SK-N-SH treated with all-trans-retinoic acid at 6 μM for 48 hours (cell line): ENCODE measurements around the gene SLC35C1.

Source experiments
- ATAC-seq: fragments of 200-7000 bp; cut with Tn5 transposase; 3 replicates; pipeline ENCODE4 v1.9.1; 2020; ENCODE audit warnings: mild to moderate bottlenecking, moderate library complexity
- ARNTL ChIP-seq: fragments of 450-650 bp; formaldehyde crosslinking; IDR thresholded peaks from 2 replicates; pipeline ENCODE4 v1.5.0; 2020; ENCODE audit warnings: low read depth, mild to moderate bottlenecking, moderate library complexity, borderline replicate concordance
- CREB5 ChIP-seq: fragments of 250-450 bp; sonication (Bioruptor Pico); IDR thresholded peaks from 2 replicates; pipeline ENCODE4 v1.5.1; 2020; ENCODE audit warnings: low read depth, mild to moderate bottlenecking, moderate library complexity
- CSRNP3 ChIP-seq: fragments of 250-450 bp; sonication (Bioruptor Pico); IDR thresholded peaks from 2 replicates; pipeline ENCODE4 v1.5.1; 2021; ENCODE audit warnings: mild to moderate bottlenecking, moderate library complexity
- ESRRG ChIP-seq: fragments of 250-450 bp; sonication (Bioruptor Pico); IDR thresholded peaks from 2 replicates; pipeline ENCODE4 v1.6.1; 2021; ENCODE audit warnings: mild to moderate bottlenecking
- GLIS3 ChIP-seq: fragments of 250-450 bp; sonication (Bioruptor Pico); IDR thresholded peaks from 2 replicates; pipeline ENCODE4 v1.5.0; 2020; ENCODE audit warnings: mild to moderate bottlenecking, moderate library complexity
- ISL1 ChIP-seq: fragments of 250-450 bp; sonication (Bioruptor Pico); IDR thresholded peaks from 2 replicates; pipeline ENCODE4 v2.1.2; 2022; ENCODE audit warnings: mild to moderate bottlenecking, moderate library complexity
- PATZ1 ChIP-seq: fragments of 250-450 bp; sonication (Bioruptor Pico); IDR thresholded peaks from 2 replicates; pipeline ENCODE4 v1.8.0; 2020; ENCODE audit warnings: mild to moderate bottlenecking, moderate library complexity, borderline replicate concordance
- POU6F1 ChIP-seq: fragments of 250-450 bp; sonication (Bioruptor Pico); IDR thresholded peaks from 2 replicates; pipeline ENCODE4 v1.8.0; 2021; ENCODE audit warnings: low read depth, mild to moderate bottlenecking, moderate library complexity, borderline replicate concordance
- PPARA ChIP-seq: fragments of 250-450 bp; sonication (Bioruptor Pico); IDR thresholded peaks from 2 replicates; pipeline ENCODE4 v1.5.0; 2020; ENCODE audit warnings: mild to moderate bottlenecking, borderline replicate concordance
- TCF4 ChIP-seq: fragments of 250-450 bp; sonication (Bioruptor Pico); IDR thresholded peaks from 2 replicates; pipeline ENCODE4 v1.8.0; 2021; ENCODE audit warnings: mild to moderate bottlenecking, moderate library complexity, borderline replicate concordance
- TOX ChIP-seq: fragments of 250-450 bp; sonication (Bioruptor Pico); IDR thresholded peaks from 2 replicates; pipeline ENCODE4 v1.8.0; 2021; ENCODE audit warnings: mild to moderate bottlenecking, moderate library complexity, borderline replicate concordance
- ZC3H10 ChIP-seq: fragments of 250-450 bp; sonication (Bioruptor Pico); IDR thresholded peaks from 2 replicates; pipeline ENCODE4 v1.5.1; 2021; ENCODE audit warnings: mild to moderate bottlenecking, moderate library complexity
- ZFP3 ChIP-seq: fragments of 250-450 bp; sonication (Bioruptor Pico); IDR thresholded peaks from 2 replicates; pipeline ENCODE4 v1.5.0; 2020; ENCODE audit warnings: mild to moderate bottlenecking, moderate library complexity
- ZNF565 ChIP-seq: fragments of 450-650 bp; formaldehyde crosslinking; conservative IDR thresholded peaks from 2 replicates; pipeline ENCODE4 v1.5.0; 2020; ENCODE audit warnings: low read depth, mild to moderate bottlenecking, moderate library complexity
- ZNF70 ChIP-seq: fragments of 450-650 bp; formaldehyde crosslinking; IDR thresholded peaks from 2 replicates; pipeline ENCODE4 v1.5.0; 2020; ENCODE audit warnings: mild to moderate bottlenecking, moderate library complexity
- TF ChIP-seq, protein P1 (sequence below): fragments of 250-450 bp; sonication (Bioruptor Pico); IDR thresholded peaks from 2 replicates; pipeline ENCODE4 v1.5.0; 2020; ENCODE audit warnings: mild to moderate bottlenecking, moderate library complexity

Gene SLC35C1

DNA sequence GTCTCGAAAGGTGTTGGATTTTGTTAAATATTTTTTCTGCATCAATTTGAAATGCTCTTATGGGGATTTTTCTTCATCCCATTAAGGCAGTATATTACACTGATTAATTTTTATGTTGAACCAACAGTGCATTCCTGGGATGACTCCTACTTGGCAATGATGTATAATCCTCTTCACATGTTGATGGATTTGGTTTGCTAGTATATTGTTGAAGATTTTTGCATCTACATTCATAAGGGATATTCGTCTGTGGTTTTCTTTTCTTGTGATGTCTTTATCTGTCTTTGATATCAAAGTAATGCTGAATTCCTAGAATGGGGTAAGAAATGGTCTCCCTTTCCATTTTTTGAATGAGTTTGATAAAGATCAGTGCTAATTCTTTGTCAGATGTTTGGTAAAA, 18.7 kb upstream of the SLC35C1 start:
- no peak for ATAC-seq
- no peak for TF ChIP-seq GLIS3 (CRISPR knock-in tag)

GRCh38 chr11:45788887-45789286, 16.1 kb upstream of the SLC35C1 start:
- ATAC-seq = no peak
- TF ChIP-seq CSRNP3 (CRISPR knock-in tag) = no peak
- no peak for TF ChIP-seq TCF4 (CRISPR knock-in tag)
- no peak for TF ChIP-seq ZC3H10 (CRISPR knock-in tag)
- no peak for TF ChIP-seq PPARA (CRISPR knock-in tag)
- TF ChIP-seq, protein P1, sequence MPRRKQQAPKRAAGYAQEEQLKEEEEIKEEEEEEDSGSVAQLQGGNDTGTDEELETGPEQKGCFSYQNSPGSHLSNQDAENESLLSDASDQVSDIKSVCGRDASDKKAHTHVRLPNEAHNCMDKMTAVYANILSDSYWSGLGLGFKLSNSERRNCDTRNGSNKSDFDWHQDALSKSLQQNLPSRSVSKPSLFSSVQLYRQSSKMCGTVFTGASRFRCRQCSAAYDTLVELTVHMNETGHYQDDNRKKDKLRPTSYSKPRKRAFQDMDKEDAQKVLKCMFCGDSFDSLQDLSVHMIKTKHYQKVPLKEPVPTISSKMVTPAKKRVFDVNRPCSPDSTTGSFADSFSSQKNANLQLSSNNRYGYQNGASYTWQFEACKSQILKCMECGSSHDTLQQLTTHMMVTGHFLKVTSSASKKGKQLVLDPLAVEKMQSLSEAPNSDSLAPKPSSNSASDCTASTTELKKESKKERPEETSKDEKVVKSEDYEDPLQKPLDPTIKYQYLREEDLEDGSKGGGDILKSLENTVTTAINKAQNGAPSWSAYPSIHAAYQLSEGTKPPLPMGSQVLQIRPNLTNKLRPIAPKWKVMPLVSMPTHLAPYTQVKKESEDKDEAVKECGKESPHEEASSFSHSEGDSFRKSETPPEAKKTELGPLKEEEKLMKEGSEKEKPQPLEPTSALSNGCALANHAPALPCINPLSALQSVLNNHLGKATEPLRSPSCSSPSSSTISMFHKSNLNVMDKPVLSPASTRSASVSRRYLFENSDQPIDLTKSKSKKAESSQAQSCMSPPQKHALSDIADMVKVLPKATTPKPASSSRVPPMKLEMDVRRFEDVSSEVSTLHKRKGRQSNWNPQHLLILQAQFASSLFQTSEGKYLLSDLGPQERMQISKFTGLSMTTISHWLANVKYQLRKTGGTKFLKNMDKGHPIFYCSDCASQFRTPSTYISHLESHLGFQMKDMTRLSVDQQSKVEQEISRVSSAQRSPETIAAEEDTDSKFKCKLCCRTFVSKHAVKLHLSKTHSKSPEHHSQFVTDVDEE (CRISPR knock-in tag) = no peak
- no peak for TF ChIP-seq ARNTL (CRISPR knock-in tag)
- no peak for TF ChIP-seq TOX (CRISPR knock-in tag)
- TF ChIP-seq, all 23 proteins: peak for 0

GRCh38 chr11:45791524-45791923, 13.4 kb upstream of the SLC35C1 start:
- no peak for ATAC-seq
- no peak for TF ChIP-seq CREB5 (CRISPR knock-in tag)
- TF ChIP-seq POU6F1 (CRISPR knock-in tag) = no peak
- TF ChIP-seq ZNF565 (CRISPR knock-in tag) = no peak
- TF ChIP-seq ISL1 = no peak
- no peak for TF ChIP-seq ESRRG (CRISPR knock-in tag)
- no peak for TF ChIP-seq PATZ1 (CRISPR knock-in tag)
- TF ChIP-seq GLIS3 (CRISPR knock-in tag) = no peak
- TF ChIP-seq, all 23 proteins: peak for 0

DNA sequence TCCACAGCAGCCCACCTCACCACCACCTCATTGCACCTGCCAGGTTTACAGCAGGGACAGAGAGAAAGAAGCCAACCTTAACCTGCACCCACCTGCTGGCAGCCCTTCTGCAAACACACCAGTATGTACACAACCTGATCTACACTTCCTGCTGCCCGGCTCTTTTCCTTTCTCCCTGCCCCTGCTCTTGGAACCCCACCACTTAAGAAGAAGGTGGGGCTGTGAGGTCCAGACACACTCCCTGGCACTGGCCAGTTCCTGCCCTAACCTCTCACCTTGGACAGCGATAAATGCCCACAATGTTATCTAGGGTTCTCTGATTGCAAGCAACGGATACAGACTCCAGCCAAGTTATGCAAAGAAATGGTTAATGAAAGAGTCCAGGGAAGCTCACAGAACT, 10.8 kb upstream of the SLC35C1 start:
- no peak for TF ChIP-seq PPARA (CRISPR knock-in tag)
- TF ChIP-seq ZNF565 (CRISPR knock-in tag) = no peak
- no peak for TF ChIP-seq CREB5 (CRISPR knock-in tag)
- TF ChIP-seq ESRRG (CRISPR knock-in tag) = no peak
- no peak for TF ChIP-seq ZC3H10 (CRISPR knock-in tag)
- TF ChIP-seq ZFP3 (CRISPR knock-in tag) = no peak
- no peak for TF ChIP-seq ARNTL (CRISPR knock-in tag)
- TF ChIP-seq POU6F1 (CRISPR knock-in tag) = no peak
- TF ChIP-seq ZNF70 (CRISPR knock-in tag) = no peak
- ATAC-seq = no peak
